ENCODE measurements around the gene CFAP74. TPM values are rescaled to one million over a fixed set of nuclear protein-coding genes. Genes with fewer than 3 reads are reported as not detected.

The CFAP74 gene
- total RNA-seq, result not detected in 2 replicates

GRCh38 chr1:2003541-2004131 is at the start of gene CFAP74:
Gene CFAP74 (minus strand): TSS chr1:2003786. CDS start chr1:1990956, 12,830 bp downstream.
- TF ChIP-seq CTCF (conservative IDR thresholded peaks at IDR 0.05; ENCODE audit: low read depth, low read length), result no peak
- DNase-seq (ENCODE audit: low read depth), result no peak
- peak within 1 kb of the TSS; percentile 28 for H3K4me3 ChIP-seq (ENCODE audit: low read depth, low read length)

- no peak for DNase-seq (ENCODE audit: low read depth)
- TF ChIP-seq CTCF (conservative IDR thresholded peaks at IDR 0.05; ENCODE audit: low read depth, low read length), result no peak
- H3K4me3 ChIP-seq (ENCODE audit: low read depth, low read length), result no peak overlapping the region
Measured at GRCh38 chr1:2053217-2053616, 49.6 kb upstream of the CFAP74 start.

- TF ChIP-seq CTCF (conservative IDR thresholded peaks at IDR 0.05; ENCODE audit: low read depth, low read length), result no peak
- H3K4me3 ChIP-seq (ENCODE audit: low read depth, low read length), result no peak overlapping the region
- DNase-seq (ENCODE audit: low read depth), result no peak
Measured at GRCh38 chr1:2052756-2053155, 49.2 kb upstream of the CFAP74 start.

- no peak for DNase-seq (ENCODE audit: low read depth)
- H3K4me3 ChIP-seq (ENCODE audit: low read depth, low read length), result no peak overlapping the region
- no peak for TF ChIP-seq CTCF (conservative IDR thresholded peaks at IDR 0.05; ENCODE audit: low read depth, low read length)
Measured at GRCh38 chr1:2052054-2052679, 48.6 kb upstream of the CFAP74 start.

GRCh38 chr1:2050793-2051682 is 47.5 kb upstream of the CFAP74 start:
- no peak for DNase-seq (ENCODE audit: low read depth)
- no peak for TF ChIP-seq CTCF (conservative IDR thresholded peaks at IDR 0.05; ENCODE audit: low read depth, low read length)
- H3K4me3 ChIP-seq (ENCODE audit: low read depth, low read length), result peak overlapping the region; percentile 72

- H3K4me3 ChIP-seq (ENCODE audit: low read depth, low read length), result peak overlapping the region; percentile 72
- no peak for TF ChIP-seq CTCF (conservative IDR thresholded peaks at IDR 0.05; ENCODE audit: low read depth, low read length)
- DNase-seq (ENCODE audit: low read depth), result no peak
Measured at GRCh38 chr1:2050461-2050792, 46.8 kb upstream of the CFAP74 start.

Data from epithelial cell of proximal tubule (primary cell).